Right lobe of liver (tissue), 6 donors: ENCODE measurements around the gene ICOS. TPM values are rescaled to one million over a fixed set of nuclear protein-coding genes. Genes with fewer than 3 reads are reported as not detected.

Experiments used
- ATAC-seq, 4 donors: fragments of 200-7000 bp; cut with Tn5 transposase; one replicate each; pipeline ENCODE4 v1.9.1; 2020; ENCODE audit warnings: mild to moderate bottlenecking in 4 of 4, moderate library complexity in 4 of 4
- DNase-seq, 3 donors: peaks; one replicate each; pipeline ENCODE4 v3.0.0-alpha.2; 2020
- H3K27ac ChIP-seq, 3 donors: fragments of 200-600 bp; one replicate each; pipeline ENCODE4 v1.8.0; 2022
- H3K27me3 ChIP-seq, 2 donors: fragments of 200-600 bp; one replicate each; pipeline ENCODE4 v1.8.0; 2022
- H3K36me3 ChIP-seq, 4 donors: fragments of 200-600 bp; sonication (generic) in 1 of 4; one replicate each; pipeline versions ENCODE4 v1.5.1 to v1.8.0; 2017 to 2022; ENCODE audit warnings: control low read depth in 1 of 4
- H3K4me1 ChIP-seq, 4 donors: fragments of 200-600 bp; sonication (generic) in 1 of 4; one replicate each; pipeline versions ENCODE4 v1.5.1 to v1.8.0; 2017 to 2022; ENCODE audit warnings: control low read depth in 1 of 4
- H3K4me3 ChIP-seq, 3 donors: fragments of 200-600 bp; one replicate each; pipeline ENCODE4 v1.8.0; 2022
- H3K9me3 ChIP-seq, 4 donors: fragments of 200-600 bp; sonication (generic) in 1 of 4; one replicate each; pipeline versions ENCODE4 v1.5.1 to v1.8.0; 2017 to 2022; ENCODE audit warnings: control low read depth in 1 of 4
- POLR2A ChIP-seq: fragments of 450-650 bp; IDR thresholded peaks from one replicate; pipeline ENCODE4 v1.6.1; 2017; ENCODE audit warnings: antibody characterized with exemption, mild to moderate bottlenecking
- WGBS: methylation state at CpG from one replicate; pipeline ENCODE4 v1.1.6; 2018; ENCODE audit warnings: low coverage, low lambda C conversion rate; ENCODE audit not compliant: insufficient coverage; ENCODE audit errors: missing lambda C conversion rate; 5-methylcytosine and 5-hydroxymethylcytosine counted together
- intact Hi-C, 2 donors: fragments of 100-400 bp; cut with DNase I; formaldehyde crosslinking; loops; one replicate each; pipeline versions ENCODE4 v1.11.2 to v1.14.1; 2022
- total RNA-seq, 6 experiments: library from RNA; depleted of rRNA in 2 of 6; stranded (reverse); fragments of >200 nt in 2 of 6; fragmentation: NEBNext Ultra II Directional in 3 of 6; extraction: Animal tissue kit (Norgen Biotek cat#: 25700) in 3 of 6; gene quantifications; one replicate each; pipeline versions ENCODE4 v1.1.0 to v1.2.4, GENCODE V29; 2016 to 2023
- TF ChIP-seq, protein P1 (sequence below), 4 donors: fragments of 200-600 bp in 3 of 4; fragments of 450-650 bp in 1 of 4; IDR thresholded peaks; one replicate each; pipeline versions ENCODE4 v1.5.1 to v1.8.0; 2016 to 2022; ENCODE audit warnings: antibody characterized with exemption in 4 of 4, mild to moderate bottlenecking in 2 of 4
- donor health status: DM: no; HTN: yes; CAD: no.
- donor health status: DM: no; HTN: no; CAD: no.
- donor health status: DM: no; HTN: no; CAD: no.
- donor health status: DM: no; HTN: yes; CAD: no.
- donor health status: DM: no; HTN: yes; CAD: no.

ICOS gene
- total RNA-seq, 6 experiments from 2014 or later, result 0.31 TPM; not detected in 4

DNA sequence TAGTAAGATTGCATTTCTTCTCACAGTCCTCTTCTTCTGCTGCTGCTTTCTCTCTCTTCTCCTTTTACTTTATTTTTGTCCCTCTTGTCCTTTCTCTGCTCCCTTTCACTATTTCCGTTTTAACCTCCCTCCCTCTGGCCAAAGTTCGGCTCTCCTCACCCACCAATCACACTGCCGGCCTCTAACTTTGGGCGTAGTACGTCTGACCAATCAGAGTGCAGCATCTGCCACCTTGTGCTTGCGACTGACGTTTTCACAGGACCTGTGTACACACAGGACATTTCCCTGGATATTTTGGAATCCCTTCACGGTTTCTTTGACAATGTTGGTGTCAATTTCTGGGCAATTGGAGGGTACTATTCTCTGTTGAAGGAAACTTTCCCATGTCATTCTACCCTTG lies 22.6 kb upstream of the ICOS start:
- ATAC-seq (peak in 1 of 4 donors; percentile 52), DNase-seq (no peak)
- Histone ChIP-seq H3K9me3 (no peaks in the 10 kb centered on the region), H3K27ac (no peak overlapping the region), H3K4me3 (no peak overlapping the region), H3K36me3 (no peaks in the 10 kb centered on the region), H3K4me1 (peaks cover 0 to 1% (median 0%) of the 10 kb centered on the region in 4 donors), H3K27me3 (no peaks in the 10 kb centered on the region)
- intact Hi-C loops, result no loop called here
- 66% methylated on average over 7 of the region's 8 CpGs for WGBS
- TF ChIP-seq POLR2A, result no peak

DNA sequence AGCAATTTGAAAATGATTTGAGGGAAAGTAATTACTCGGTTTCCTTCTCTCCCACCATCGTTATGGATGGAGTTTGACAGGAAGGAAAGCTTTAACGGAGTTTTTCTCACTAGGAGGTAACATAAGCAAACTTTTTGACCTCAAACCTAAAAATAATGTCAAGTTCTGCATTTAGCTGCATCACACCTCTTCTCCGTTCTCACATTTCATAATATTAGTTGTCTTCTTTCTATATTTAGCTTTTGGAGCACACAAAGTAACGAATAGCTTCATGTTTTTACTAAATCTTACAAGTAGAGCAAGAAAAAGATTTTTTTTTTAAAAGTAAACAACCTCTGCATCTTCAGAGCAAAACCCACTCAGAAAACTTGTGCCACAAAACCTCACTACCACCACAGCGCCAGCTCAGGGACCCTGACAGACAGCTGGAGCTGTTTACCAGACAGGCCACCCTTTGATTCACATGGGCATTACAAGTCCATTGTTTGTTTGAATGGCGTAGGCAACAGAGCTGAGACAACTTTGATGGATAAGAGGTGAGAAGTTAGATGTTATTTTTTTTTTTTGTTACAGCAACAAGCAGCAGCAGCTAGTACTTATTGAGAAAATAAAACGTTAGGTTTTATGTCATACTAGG lies 21.9 kb upstream of the ICOS start:
- H3K27ac ChIP-seq, result no peak overlapping the region
- intact Hi-C loops, result no loop called here

GRCh38 chr2:203915256-203915655 lies 21.3 kb upstream of the ICOS start:
- no peak overlapping the region for H3K4me3 ChIP-seq
- intact Hi-C loops, result no loop called here
- no peaks in the 10 kb centered on the region for H3K36me3 ChIP-seq
- WGBS, result 74% methylated on average over 2 of the region's 7 CpGs
- H3K9me3 ChIP-seq, result no peaks in the 10 kb centered on the region
- no peaks in the 10 kb centered on the region for H3K27me3 ChIP-seq
- no peak overlapping the region for H3K27ac ChIP-seq
- H3K4me1 ChIP-seq, result no peaks in the 10 kb centered on the region
- no peak for TF ChIP-seq POLR2A
- TF ChIP-seq, protein P1, sequence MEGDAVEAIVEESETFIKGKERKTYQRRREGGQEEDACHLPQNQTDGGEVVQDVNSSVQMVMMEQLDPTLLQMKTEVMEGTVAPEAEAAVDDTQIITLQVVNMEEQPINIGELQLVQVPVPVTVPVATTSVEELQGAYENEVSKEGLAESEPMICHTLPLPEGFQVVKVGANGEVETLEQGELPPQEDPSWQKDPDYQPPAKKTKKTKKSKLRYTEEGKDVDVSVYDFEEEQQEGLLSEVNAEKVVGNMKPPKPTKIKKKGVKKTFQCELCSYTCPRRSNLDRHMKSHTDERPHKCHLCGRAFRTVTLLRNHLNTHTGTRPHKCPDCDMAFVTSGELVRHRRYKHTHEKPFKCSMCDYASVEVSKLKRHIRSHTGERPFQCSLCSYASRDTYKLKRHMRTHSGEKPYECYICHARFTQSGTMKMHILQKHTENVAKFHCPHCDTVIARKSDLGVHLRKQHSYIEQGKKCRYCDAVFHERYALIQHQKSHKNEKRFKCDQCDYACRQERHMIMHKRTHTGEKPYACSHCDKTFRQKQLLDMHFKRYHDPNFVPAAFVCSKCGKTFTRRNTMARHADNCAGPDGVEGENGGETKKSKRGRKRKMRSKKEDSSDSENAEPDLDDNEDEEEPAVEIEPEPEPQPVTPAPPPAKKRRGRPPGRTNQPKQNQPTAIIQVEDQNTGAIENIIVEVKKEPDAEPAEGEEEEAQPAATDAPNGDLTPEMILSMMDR (IDR thresholded peaks at IDR 0.05), result no peak
- DNase-seq (no peak), ATAC-seq (no peak)

More for the DNA sequence above, 21.9 kb upstream of the ICOS start:
- no peaks in the 10 kb centered on the region for H3K36me3 ChIP-seq
- ATAC-seq (no peak), DNase-seq (no peak)
- H3K4me1 ChIP-seq, result no peaks in the 10 kb centered on the region
- H3K9me3 ChIP-seq, result no peaks in the 10 kb centered on the region
- TF ChIP-seq, protein P1 (IDR thresholded peaks at IDR 0.05), result no peak
- TF ChIP-seq POLR2A, result no peak
- H3K27me3 ChIP-seq, result no peaks in the 10 kb centered on the region
- 53% methylated on average over 8 of the region's 8 CpGs for WGBS
- H3K4me3 ChIP-seq, result no peak overlapping the region

- H3K4me1 ChIP-seq, result no peaks in the 10 kb centered on the region
- DNase-seq (no peak), ATAC-seq (no peak)
- no peaks in the 10 kb centered on the region for H3K36me3 ChIP-seq
- no peaks in the 10 kb centered on the region for H3K9me3 ChIP-seq
- no peak overlapping the region for H3K27ac ChIP-seq
- H3K27me3 ChIP-seq, result no peaks in the 10 kb centered on the region
- intact Hi-C loops, result no loop called here
- no peak overlapping the region for H3K4me3 ChIP-seq
- no peak for TF ChIP-seq POLR2A
- TF ChIP-seq, protein P1 (IDR thresholded peaks at IDR 0.05), result no peak
These were observed 19.8 kb upstream of the ICOS start for GRCh38 chr2:203916756-203917155.

- H3K4me1 ChIP-seq, result no peaks in the 10 kb centered on the region
- intact Hi-C loops, result no loop called here
- no peak overlapping the region for H3K4me3 ChIP-seq
- no peaks in the 10 kb centered on the region for H3K36me3 ChIP-seq
- ATAC-seq (peak in 1 of 4 donors; percentile 21), DNase-seq (no peak)
- no peak overlapping the region for H3K27ac ChIP-seq
- TF ChIP-seq POLR2A, result no peak
- TF ChIP-seq, protein P1 (IDR thresholded peaks at IDR 0.05), result no peak
- H3K9me3 ChIP-seq, result no peaks in the 10 kb centered on the region
- WGBS, result 20% methylated on average over 1 of the region's 7 CpGs
- H3K27me3 ChIP-seq, result no peaks in the 10 kb centered on the region
These were observed 18.3 kb upstream of the ICOS start for GRCh38 chr2:203918264-203918663.
